ENCODE data around the gene CBX4. TPM values are rescaled to one million over a fixed set of nuclear protein-coding genes. Genes with fewer than 3 reads are reported as not detected.
A peak's percentile ranks its signal among the peaks of the same experiment; 100 is the strongest.

CBX4 gene
- total RNA-seq, 1 donor from 2014 or later, result 2.7 TPM

DNA sequence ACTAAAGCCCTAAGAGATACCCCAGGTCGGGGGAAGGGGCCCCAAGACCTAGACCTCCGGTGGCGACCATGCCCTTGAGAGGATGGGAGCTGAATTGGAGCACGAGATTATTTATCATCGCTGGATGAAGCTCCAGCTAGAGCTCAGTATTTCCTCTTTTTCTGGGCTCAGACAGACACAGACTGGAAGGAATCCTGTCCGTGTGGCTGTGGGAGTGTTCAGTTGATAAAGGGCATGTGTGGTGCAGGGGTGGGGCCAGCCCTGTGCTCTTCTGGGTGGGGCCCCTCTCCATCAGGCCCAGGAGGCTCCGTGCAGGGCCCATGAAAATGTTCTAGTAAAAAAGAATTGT is 6.3 kb upstream of the CBX4 start:
- Histone ChIP-seq H3F3A (ENCODE audit: low read depth) (peaks cover 45% of the 10 kb centered on the region), H2AFZ (replicated peaks) (no peak overlapping the region), H3K9me3 (ENCODE audit: low read depth) (no peaks in the 10 kb centered on the region), H3K4me2 (peak overlapping the region; percentile 95), H3K79me2 (ENCODE audit: low read depth) (no peaks in the 10 kb centered on the region), H3K4me1 (peaks cover 26% of the 10 kb centered on the region), H3K9ac (no peak overlapping the region), H3K27me3 (peaks cover 87% of the 10 kb centered on the region), H3K36me3 (no peaks in the 10 kb centered on the region), H4K20me1 (ENCODE audit: low read depth) (peaks cover 26% of the 10 kb centered on the region), H3K27ac (no peak overlapping the region), H3K4me3 (no peak overlapping the region)
- Mint-ChIP-seq H3K4me1 (peaks cover 46% of the 10 kb centered on the region), H3K9me3 (no peaks in the 10 kb centered on the region), H3K36me3 (no peaks in the 10 kb centered on the region), H3K4me3 (peak overlapping the region; percentile 80), H3K27ac (no peak overlapping the region), H3K27me3 (ENCODE audit: insufficient read depth, low read depth) (peaks cover 29% of the 10 kb centered on the region)
- no peak for DNase-seq (ENCODE audit: low spot score)
- no peak for TF ChIP-seq EZH2 (IDR thresholded peaks at IDR 0.05)

DNA sequence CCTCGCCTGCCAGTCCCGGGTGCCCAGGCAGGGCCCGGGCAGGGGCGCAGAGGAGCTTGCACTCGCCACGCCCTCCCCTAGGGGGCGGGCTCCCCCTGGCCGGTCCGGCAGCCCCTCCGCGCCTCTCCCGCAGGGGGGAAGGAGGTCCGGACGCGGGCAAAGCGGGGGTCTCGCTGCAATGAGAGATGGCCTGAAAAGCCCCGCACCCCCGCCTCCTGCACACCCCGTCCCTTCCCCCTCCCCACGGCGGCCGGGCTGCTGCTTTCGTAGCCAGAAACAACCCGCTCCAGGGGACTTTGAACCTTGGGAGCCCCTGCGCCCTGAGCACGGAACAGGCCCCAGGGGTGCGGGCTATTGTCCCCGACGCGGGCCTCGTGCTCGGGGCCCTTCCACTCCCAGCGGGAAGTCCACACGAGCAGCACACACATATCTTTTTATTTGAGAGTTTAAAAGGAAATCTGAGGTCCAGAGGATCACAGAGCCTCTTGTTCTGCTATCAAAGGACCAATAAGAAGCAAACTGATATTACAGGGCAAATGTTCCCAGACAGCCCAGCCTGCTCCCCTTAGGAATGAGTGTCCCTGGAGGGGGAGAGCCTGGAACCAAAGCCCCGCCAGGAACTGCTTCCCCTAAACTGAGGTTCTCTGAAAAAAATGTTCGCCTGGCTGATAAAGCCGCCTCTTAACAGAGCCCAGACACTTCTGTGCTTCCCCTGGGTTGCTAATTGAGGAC is 5.8 kb upstream of the CBX4 start:
- peak overlapping the region; percentile 56 for H3K4me3 ChIP-seq
- H3K9ac ChIP-seq, result no peak overlapping the region
- peaks cover 24% of the 10 kb centered on the region for H3K4me1 ChIP-seq
- Mint-ChIP-seq H3K27ac (no peak overlapping the region), H3K4me1 (peaks cover 41% of the 10 kb centered on the region), H3K36me3 (no peaks in the 10 kb centered on the region), H3K27me3 (ENCODE audit: insufficient read depth, low read depth) (peaks cover 33% of the 10 kb centered on the region), H3K4me3 (peak overlapping the region; percentile 80), H3K9me3 (no peaks in the 10 kb centered on the region)
- DNase-seq (ENCODE audit: low spot score), result peak; percentile 85
- peaks cover 93% of the 10 kb centered on the region for H3K27me3 ChIP-seq
- H3K27ac ChIP-seq, result no peak overlapping the region
- H3F3A ChIP-seq (ENCODE audit: low read depth), result peaks cover 50% of the 10 kb centered on the region
- no peak for TF ChIP-seq EZH2phosphoT487 (IDR thresholded peaks at IDR 0.05)
- TF ChIP-seq EZH2 (IDR thresholded peaks at IDR 0.05), result no peak
- TF ChIP-seq, protein P1, sequence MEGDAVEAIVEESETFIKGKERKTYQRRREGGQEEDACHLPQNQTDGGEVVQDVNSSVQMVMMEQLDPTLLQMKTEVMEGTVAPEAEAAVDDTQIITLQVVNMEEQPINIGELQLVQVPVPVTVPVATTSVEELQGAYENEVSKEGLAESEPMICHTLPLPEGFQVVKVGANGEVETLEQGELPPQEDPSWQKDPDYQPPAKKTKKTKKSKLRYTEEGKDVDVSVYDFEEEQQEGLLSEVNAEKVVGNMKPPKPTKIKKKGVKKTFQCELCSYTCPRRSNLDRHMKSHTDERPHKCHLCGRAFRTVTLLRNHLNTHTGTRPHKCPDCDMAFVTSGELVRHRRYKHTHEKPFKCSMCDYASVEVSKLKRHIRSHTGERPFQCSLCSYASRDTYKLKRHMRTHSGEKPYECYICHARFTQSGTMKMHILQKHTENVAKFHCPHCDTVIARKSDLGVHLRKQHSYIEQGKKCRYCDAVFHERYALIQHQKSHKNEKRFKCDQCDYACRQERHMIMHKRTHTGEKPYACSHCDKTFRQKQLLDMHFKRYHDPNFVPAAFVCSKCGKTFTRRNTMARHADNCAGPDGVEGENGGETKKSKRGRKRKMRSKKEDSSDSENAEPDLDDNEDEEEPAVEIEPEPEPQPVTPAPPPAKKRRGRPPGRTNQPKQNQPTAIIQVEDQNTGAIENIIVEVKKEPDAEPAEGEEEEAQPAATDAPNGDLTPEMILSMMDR (IDR thresholded peaks at IDR 0.05), result peak; percentile 78
- H2AFZ ChIP-seq (replicated peaks), result no peak overlapping the region
- no peaks in the 10 kb centered on the region for H3K36me3 ChIP-seq
- no peaks in the 10 kb centered on the region for H3K9me3 ChIP-seq (ENCODE audit: low read depth)
- peak overlapping the region; percentile 95 for H3K4me2 ChIP-seq
- no peaks in the 10 kb centered on the region for H3K79me2 ChIP-seq (ENCODE audit: low read depth)
- H4K20me1 ChIP-seq (ENCODE audit: low read depth), result peaks cover 30% of the 10 kb centered on the region

DNA sequence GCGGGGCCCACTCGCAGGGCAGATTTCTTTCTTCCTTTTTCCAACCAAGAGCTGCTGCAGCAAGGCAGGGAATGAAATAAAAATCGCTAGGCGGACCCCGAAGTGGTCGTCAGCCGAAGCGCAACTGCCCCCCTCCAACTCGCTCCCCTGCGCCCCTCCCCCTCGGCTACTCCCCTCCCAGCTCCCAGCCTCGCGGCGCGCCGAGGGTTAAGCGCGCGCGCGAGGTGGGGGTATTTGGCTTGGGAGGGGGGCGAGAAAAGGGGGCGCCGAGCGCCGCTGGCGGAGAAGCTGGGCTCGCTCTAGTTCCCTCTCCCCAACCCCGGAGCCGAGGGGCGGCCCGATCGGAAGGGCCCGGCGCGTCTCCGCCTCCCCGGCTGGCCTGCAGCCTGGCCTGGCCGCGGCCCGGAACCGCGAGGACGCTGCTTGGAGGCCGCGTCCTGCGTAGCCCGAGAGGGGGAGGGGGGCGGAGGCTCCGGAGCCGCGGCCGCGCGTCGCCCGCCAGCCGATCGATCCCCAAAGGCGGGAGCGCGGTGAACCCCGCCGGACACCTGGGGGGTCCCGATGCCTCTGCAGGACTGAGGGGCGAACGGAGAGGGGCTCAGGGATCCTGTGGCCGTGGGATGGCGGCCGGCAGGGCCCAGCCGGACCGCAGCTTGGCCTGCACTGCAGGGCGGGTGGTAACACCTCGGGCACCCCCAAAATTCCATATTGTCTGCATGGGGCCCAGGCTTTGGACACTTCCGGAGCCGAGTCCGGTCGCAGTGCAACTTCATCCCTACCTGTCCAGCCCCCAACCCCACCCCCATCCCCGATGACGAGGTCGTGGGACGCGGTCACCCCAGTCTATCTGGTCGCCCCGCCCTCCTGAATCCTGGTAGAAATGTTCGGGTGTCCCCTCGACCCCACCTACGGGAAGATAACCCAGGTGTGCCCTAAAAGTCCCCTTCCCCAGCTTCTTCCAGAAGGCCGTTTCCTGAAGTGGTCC is 4.9 kb upstream of the CBX4 start:
- TF ChIP-seq, protein P1 (IDR thresholded peaks at IDR 0.05), result no peak
- peak; percentile 54 for TF ChIP-seq EZH2 (IDR thresholded peaks at IDR 0.05)
- TF ChIP-seq EZH2phosphoT487 (IDR thresholded peaks at IDR 0.05), result peak; percentile 59
- Mint-ChIP-seq H3K4me1 (peaks cover 34% of the 10 kb centered on the region), H3K27ac (no peak overlapping the region), H3K4me3 (peak overlapping the region; percentile 86), H3K36me3 (no peaks in the 10 kb centered on the region), H3K27me3 (ENCODE audit: insufficient read depth, low read depth) (peaks cover 35% of the 10 kb centered on the region), H3K9me3 (no peaks in the 10 kb centered on the region)
- Histone ChIP-seq H3K9me3 (ENCODE audit: low read depth) (no peaks in the 10 kb centered on the region), H4K20me1 (ENCODE audit: low read depth) (peaks cover 35% of the 10 kb centered on the region), H3K36me3 (no peaks in the 10 kb centered on the region), H2AFZ (replicated peaks) (peak overlapping the region; percentile 77), H3K4me1 (peaks cover 17% of the 10 kb centered on the region), H3K27ac (no peak overlapping the region), H3K79me2 (ENCODE audit: low read depth) (no peaks in the 10 kb centered on the region), H3K4me2 (peak overlapping the region; percentile 95), H3K9ac (no peak overlapping the region), H3F3A (ENCODE audit: low read depth) (peaks cover 56% of the 10 kb centered on the region), H3K27me3 (peaks cover 98% of the 10 kb centered on the region), H3K4me3 (peak overlapping the region; percentile 56)
- DNase-seq (ENCODE audit: low spot score), result peak; percentile 88
